ENCODE results near the gene TRIM46. TPM values are rescaled to one million over a fixed set of nuclear protein-coding genes. Genes with fewer than 3 reads are reported as not detected.
A peak's percentile ranks its signal among the peaks of the same experiment; 100 is the strongest.

TRIM46 gene
- total and polyA plus RNA-seq, 9 of the 15 experiments (the other 6 are each of a cell fraction or from before 2014, with no cell fraction given) = 0.05 to 0.60 (median 0.16) TPM; not detected in 3

DNA sequence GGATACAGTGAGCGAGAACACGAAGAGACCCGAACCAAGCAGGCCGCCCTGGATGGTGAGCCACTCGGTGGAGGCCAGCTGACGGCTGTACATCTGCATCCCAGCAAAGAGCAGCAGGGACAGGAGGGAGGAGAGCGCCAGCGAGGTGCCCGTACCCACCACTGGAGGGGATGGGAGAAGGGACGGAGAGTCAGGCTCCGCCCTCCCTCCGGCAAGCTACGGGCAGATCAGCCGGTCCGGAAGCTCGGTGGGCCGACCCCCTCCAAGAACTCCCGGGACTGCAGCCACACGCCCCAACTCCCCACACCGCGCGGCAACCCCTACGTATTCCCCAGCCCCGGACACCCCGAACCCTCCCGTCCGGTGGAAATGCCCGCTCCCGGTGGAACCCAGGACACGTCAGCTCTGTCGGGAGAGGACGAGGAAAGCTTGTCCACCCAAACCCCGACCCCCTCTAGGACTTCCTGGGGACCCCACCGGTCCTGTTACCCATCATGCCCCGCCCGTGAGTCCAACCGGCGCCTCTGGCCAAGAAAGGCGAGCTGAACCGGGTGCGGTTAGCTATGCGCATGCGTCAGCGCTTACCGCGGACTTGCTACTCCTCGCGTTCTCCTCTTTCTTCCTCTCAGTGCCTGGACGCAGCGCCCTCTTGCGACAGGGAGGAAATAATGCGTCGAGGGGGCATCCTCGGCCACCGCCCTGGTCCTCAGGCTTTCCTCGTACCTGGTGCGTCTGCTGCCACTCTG is 744 bp upstream of the TRIM46 start, which contains the start of gene KRTCAP2 (continued):
- TF ChIP-seq ELF4 (CRISPR knock-in tag; IDR thresholded peaks at IDR 0.05) (no peak), SMAD4 (CRISPR knock-in tag; conservative IDR thresholded peaks at IDR 0.05) (no peak; the same call in 1 of the 2 replicates), CREM (IDR thresholded peaks at IDR 0.05; ENCODE audit: low read depth) (peak; percentile 89), HMG20B (CRISPR knock-in tag; IDR thresholded peaks at IDR 0.05) (no peak), SP2 (IDR thresholded peaks at IDR 0.05; ENCODE audit: extremely low read depth, low read depth, low read length, poor library complexity, severe bottlenecking) (peak; percentile 68), ARNT (IDR thresholded peaks at IDR 0.05) (0 out of 4 replicates have a peak, but pooled peaks have one; percentile 17 to 46), STAG1 (CRISPR knock-in tag; IDR thresholded peaks at IDR 0.05; ENCODE audit: borderline replicate concordance) (peak; percentile 31; the same call in 1 of the 2 replicates), NR4A1 (CRISPR knock-in tag; IDR thresholded peaks at IDR 0.05) (no peak), NR4A1 (tag; IDR thresholded peaks at IDR 0.05) (no peak), ZNF133 (CRISPR knock-in tag; IDR thresholded peaks at IDR 0.05) (no peak), L3MBTL2 (IDR thresholded peaks at IDR 0.05) (no peak), TBP (optimal IDR thresholded peaks at IDR 0.05; ENCODE audit: low read depth, low read length) (peak; percentile 78), E2F6 (IDR thresholded peaks at IDR 0.05; ENCODE audit: borderline replicate concordance in 1 of 2, extremely low read depth in 1 of 2, insufficient read depth in 1 of 2, insufficient read length in 1 of 2, low read depth in 1 of 2, low read length in 1 of 2, poor library complexity in 1 of 2, severe bottlenecking in 1 of 2) (no peak)
- TF ChIP-seq, protein P1, sequence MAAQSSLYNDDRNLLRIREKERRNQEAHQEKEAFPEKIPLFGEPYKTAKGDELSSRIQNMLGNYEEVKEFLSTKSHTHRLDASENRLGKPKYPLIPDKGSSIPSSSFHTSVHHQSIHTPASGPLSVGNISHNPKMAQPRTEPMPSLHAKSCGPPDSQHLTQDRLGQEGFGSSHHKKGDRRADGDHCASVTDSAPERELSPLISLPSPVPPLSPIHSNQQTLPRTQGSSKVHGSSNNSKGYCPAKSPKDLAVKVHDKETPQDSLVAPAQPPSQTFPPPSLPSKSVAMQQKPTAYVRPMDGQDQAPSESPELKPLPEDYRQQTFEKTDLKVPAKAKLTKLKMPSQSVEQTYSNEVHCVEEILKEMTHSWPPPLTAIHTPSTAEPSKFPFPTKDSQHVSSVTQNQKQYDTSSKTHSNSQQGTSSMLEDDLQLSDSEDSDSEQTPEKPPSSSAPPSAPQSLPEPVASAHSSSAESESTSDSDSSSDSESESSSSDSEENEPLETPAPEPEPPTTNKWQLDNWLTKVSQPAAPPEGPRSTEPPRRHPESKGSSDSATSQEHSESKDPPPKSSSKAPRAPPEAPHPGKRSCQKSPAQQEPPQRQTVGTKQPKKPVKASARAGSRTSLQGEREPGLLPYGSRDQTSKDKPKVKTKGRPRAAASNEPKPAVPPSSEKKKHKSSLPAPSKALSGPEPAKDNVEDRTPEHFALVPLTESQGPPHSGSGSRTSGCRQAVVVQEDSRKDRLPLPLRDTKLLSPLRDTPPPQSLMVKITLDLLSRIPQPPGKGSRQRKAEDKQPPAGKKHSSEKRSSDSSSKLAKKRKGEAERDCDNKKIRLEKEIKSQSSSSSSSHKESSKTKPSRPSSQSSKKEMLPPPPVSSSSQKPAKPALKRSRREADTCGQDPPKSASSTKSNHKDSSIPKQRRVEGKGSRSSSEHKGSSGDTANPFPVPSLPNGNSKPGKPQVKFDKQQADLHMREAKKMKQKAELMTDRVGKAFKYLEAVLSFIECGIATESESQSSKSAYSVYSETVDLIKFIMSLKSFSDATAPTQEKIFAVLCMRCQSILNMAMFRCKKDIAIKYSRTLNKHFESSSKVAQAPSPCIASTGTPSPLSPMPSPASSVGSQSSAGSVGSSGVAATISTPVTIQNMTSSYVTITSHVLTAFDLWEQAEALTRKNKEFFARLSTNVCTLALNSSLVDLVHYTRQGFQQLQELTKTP (IDR thresholded peaks at IDR 0.05; ENCODE audit: low read depth in 1 of 2, partially characterized antibody in 2 of 2) = no peak
- TF ChIP-seq, protein P2, sequence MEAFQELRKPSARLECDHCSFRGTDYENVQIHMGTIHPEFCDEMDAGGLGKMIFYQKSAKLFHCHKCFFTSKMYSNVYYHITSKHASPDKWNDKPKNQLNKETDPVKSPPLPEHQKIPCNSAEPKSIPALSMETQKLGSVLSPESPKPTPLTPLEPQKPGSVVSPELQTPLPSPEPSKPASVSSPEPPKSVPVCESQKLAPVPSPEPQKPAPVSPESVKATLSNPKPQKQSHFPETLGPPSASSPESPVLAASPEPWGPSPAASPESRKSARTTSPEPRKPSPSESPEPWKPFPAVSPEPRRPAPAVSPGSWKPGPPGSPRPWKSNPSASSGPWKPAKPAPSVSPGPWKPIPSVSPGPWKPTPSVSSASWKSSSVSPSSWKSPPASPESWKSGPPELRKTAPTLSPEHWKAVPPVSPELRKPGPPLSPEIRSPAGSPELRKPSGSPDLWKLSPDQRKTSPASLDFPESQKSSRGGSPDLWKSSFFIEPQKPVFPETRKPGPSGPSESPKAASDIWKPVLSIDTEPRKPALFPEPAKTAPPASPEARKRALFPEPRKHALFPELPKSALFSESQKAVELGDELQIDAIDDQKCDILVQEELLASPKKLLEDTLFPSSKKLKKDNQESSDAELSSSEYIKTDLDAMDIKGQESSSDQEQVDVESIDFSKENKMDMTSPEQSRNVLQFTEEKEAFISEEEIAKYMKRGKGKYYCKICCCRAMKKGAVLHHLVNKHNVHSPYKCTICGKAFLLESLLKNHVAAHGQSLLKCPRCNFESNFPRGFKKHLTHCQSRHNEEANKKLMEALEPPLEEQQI (IDR thresholded peaks at IDR 0.05) = no peak
- TF ChIP-seq, protein P3, sequence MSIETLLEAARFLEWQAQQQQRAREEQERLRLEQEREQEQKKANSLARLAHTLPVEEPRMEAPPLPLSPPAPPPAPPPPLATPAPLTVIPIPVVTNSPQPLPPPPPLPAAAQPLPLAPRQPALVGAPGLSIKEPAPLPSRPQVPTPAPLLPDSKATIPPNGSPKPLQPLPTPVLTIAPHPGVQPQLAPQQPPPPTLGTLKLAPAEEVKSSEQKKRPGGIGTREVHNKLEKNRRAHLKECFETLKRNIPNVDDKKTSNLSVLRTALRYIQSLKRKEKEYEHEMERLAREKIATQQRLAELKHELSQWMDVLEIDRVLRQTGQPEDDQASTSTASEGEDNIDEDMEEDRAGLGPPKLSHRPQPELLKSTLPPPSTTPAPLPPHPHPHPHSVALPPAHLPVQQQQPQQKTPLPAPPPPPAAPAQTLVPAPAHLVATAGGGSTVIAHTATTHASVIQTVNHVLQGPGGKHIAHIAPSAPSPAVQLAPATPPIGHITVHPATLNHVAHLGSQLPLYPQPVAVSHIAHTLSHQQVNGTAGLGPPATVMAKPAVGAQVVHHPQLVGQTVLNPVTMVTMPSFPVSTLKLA (conservative IDR thresholded peaks at IDR 0.05) = peak; percentile 55 to 61
